Fibroblast of mammary gland (primary cell): ENCODE measurements around the gene AKR1B15.
A peak's percentile ranks its signal among the peaks of the same experiment; 100 is the strongest.
"Not testable (repeated sequence)": the region's sequence is repeated elsewhere in the genome, so short reads cannot be mapped to it uniquely, and the experiment has no call there.

ENCODE experiments used
- DNase-seq: peaks from one replicate; pipeline ENCODE4 v3.0.0-alpha.2; 2010; ENCODE audit warnings: low read depth
- H3K4me3 ChIP-seq: 2 replicates; pipeline ENCODE4 v1.5.1; 2011; ENCODE audit warnings: low read depth, mild to moderate bottlenecking, low read length, moderate library complexity; ENCODE audit not compliant: control insufficient read depth
- TF ChIP-seq, protein P1 (sequence below): conservative IDR thresholded peaks from 2 replicates; pipeline ENCODE4 v1.5.1; 2011; ENCODE audit warnings: low read depth, low read length, inconsistent platforms; ENCODE audit not compliant: control insufficient read depth, insufficient read depth

AKR1B15 gene

DNA sequence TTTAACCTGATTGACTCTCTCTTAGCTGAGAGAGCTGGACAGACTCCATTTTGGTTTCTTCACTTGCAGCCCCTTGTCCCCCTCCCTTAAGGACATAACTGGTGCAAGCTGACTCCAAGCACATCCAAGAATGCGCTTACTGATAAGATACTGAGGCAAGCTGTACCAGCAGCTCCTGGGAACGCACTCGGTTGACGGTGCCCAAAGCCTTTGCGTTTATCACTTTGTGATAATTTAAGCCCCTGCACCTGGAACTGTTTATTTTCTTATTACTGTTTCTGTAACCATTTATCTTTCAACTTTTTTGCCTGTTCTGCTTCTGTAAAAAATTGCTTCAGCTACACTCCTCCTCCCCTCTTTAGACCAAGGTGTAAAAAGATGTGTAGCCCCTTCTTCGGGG is 8.5 kb downstream of the AKR1B15 start:
- DNase-seq, result no peak
- no peak overlapping the region for H3K4me3 ChIP-seq
- TF ChIP-seq, protein P1, sequence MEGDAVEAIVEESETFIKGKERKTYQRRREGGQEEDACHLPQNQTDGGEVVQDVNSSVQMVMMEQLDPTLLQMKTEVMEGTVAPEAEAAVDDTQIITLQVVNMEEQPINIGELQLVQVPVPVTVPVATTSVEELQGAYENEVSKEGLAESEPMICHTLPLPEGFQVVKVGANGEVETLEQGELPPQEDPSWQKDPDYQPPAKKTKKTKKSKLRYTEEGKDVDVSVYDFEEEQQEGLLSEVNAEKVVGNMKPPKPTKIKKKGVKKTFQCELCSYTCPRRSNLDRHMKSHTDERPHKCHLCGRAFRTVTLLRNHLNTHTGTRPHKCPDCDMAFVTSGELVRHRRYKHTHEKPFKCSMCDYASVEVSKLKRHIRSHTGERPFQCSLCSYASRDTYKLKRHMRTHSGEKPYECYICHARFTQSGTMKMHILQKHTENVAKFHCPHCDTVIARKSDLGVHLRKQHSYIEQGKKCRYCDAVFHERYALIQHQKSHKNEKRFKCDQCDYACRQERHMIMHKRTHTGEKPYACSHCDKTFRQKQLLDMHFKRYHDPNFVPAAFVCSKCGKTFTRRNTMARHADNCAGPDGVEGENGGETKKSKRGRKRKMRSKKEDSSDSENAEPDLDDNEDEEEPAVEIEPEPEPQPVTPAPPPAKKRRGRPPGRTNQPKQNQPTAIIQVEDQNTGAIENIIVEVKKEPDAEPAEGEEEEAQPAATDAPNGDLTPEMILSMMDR, result no peak

DNA sequence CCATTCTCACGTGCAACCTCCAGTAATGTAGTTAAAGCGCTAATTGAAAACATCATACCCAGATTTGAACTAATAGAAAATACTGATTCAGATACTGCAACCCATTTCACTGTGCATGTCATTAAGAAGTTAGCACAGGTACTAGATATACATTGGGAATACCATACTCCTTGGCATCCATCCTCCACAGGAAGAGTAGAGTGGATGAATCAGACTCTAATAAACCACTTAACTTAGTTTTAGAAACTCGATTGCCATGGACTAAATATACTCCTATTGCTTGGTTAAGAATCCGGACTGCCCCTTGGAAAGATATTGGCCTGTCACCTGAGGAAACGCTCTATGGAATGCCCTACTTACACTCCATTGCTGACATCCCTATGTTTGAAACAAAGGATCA is 9.5 kb downstream of the AKR1B15 start:
- DNase-seq, result no peak
- TF ChIP-seq, protein P1, result no peak
- no peak overlapping the region for H3K4me3 ChIP-seq

DNA sequence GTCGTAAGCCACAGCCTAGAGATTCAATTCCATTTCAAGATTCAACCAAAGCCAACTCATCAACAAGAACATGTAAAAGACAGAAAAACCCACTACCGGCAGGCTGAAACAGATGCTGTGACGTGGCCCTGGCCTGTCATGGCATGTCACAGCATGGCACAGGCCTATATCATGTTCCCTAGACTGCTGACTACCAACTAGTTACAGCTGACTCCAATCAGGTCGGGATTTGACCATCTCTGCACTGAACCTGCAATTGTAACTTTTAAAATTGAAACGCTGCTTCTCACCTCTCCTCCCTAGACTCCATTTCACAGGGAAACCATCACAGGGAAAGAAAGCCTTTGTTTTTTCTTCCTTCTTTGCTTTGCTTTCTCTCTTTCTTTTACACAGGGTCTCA is 12.7 kb downstream of the AKR1B15 start:
- not testable (repeated sequence) for H3K4me3 ChIP-seq, DNase-seq

DNA sequence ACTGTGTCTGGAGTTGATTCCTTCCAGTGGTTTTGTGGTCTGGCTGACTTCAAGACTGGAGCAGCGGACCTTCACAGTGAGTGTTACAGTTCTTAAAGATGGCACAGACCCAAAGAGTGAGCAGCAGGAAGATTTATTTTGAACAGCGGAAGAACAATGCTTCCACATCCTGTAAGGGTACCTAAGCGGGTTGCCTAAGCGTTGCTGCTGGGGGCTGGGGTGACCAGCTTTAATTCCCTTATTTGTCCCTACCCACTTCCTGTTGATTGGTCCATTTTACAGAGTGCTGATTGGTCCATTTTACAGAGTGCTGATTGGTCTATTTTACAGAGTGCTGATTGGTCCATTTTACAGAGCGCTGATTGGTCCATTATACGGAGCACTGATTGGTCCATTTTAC is 13.2 kb downstream of the AKR1B15 start:
- no peak overlapping the region for H3K4me3 ChIP-seq
- TF ChIP-seq, protein P1, result no peak
- DNase-seq, result peak; percentile 91

DNA sequence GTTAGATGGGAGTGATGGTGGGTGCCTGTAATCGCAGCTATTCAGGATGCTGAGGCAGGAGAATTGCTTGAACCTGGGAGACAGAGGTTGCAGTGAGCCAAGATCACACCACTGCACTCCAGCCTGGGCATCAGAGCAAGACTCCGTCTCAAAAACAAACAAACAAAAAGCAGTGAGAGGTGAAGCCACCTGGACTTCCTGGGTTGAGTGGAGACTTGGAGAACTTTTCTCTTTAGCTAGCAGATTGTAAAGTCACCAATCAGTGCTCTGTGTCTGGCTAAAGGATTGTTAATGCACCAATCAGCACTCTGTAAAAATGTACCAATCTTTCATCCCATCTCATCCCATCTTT is 14.5 kb downstream of the AKR1B15 start:
- not testable (repeated sequence) for H3K4me3 ChIP-seq, DNase-seq

DNA sequence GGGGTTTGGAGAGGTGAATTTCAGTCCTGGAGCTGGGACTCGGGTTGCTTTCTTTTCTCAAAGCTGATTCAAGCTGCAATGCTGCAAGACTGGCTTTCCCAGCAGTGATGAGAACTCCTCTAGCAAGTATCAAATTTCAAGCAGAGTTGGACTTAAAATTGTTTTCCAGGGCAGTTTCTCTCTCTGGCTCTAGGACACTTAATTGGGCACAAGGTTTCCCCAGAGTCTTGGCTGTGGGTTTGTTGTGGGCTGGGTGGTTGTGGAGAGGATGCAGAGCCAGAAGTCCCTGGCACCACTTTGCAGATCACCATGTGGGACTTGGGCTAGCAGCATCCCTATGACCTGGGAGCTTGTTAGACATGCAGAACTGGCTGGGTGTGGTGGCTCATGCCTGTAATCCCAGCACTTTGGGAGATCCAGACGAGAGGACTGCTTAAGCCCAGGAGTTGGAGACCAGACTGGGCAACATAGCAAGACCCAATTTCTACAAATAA is 16.8 kb downstream of the AKR1B15 start:
- DNase-seq, result peak; percentile 65
- no peak overlapping the region for H3K4me3 ChIP-seq
- TF ChIP-seq, protein P1, result no peak

DNA sequence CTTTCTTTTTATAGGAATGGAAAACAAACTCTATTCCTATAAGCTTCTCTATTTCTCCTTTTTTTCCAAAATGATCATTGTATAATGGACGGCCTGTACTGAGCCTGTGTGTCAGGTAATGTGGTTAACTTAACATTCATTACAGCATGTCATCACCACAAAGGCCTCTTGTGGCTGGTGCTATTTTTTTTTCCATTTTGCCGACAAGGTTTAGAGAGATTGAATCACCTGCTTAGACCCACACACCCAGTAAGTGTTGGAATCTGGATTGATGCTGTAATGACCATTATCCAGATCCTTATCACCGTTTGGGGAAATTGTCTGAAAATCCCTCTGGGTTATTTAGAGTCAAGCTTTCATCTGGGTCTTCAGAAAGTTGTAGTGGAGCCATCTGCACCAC is 18.5 kb downstream of the AKR1B15 start:
- DNase-seq, result no peak
- no peak overlapping the region for H3K4me3 ChIP-seq

DNA sequence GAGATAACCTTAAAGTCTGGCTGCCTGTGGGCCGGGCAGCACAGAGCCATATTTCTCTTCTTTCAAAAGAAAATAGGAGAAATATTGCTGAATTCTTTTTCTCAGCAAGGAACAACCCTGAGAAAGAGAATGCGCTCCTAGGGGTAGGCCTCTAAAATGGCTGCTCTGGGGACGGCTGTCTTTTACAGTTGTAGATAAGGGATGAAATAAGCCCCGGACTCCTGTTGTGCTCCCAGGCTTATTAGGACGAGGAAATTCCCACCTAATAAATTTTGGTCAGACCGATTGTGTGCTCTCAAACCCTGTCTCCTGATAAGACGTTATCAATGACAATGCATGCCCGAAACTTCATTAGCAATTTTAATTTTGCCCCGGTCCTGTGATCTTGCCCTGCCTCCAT is 21.1 kb downstream of the AKR1B15 start:
- not testable (repeated sequence) for H3K4me3 ChIP-seq, DNase-seq

More for the DNA sequence above, 18.5 kb downstream of the AKR1B15 start:
- TF ChIP-seq, protein P1, result no peak
